Heart right ventricle (tissue), 16 donors: ENCODE measurements around the gene KCNIP1. TPM values are rescaled to one million over a fixed set of nuclear protein-coding genes. Genes with fewer than 3 reads are reported as not detected.
A peak's percentile ranks its signal among the peaks of the same experiment; 100 is the strongest.

Experiments
- ATAC-seq, 8 donors: fragments of 200-7000 bp; cut with Tn5 transposase; one replicate each; pipeline ENCODE4 v1.9.1; 2020; ENCODE audit warnings: mild to moderate bottlenecking in 8 of 8, moderate library complexity in 8 of 8, moderate number of reproducible peaks in 1 of 8
- DNase-seq, 2 donors: peaks; one replicate each; pipeline ENCODE4 v3.0.0-alpha.2; 2020
- H3K27ac ChIP-seq, 10 donors: fragments of 200-600 bp; sonication (generic) in 2 of 10; one replicate each; pipeline versions ENCODE4 v1.5.0 to v1.8.0; 2020 to 2022; ENCODE audit warnings: mild to moderate bottlenecking in 3 of 10
- H3K27me3 ChIP-seq, 7 donors: fragments of 200-600 bp; one replicate each; pipeline ENCODE4 v1.8.0; 2021 to 2022; ENCODE audit warnings: mild to moderate bottlenecking in 2 of 7
- H3K36me3 ChIP-seq, 9 donors: fragments of 200-600 bp; sonication (generic) in 1 of 9; one replicate each; pipeline versions ENCODE4 v1.5.0 to v1.8.0; 2020 to 2022; ENCODE audit warnings: mild to moderate bottlenecking in 2 of 9
- H3K4me1 ChIP-seq, 9 donors: fragments of 200-600 bp; sonication (generic) in 1 of 9; one replicate each; pipeline versions ENCODE4 v1.5.0 to v1.8.0; 2020 to 2022; ENCODE audit warnings: mild to moderate bottlenecking in 4 of 9
- H3K4me3 ChIP-seq, 10 donors: fragments of 200-600 bp; sonication (generic) in 2 of 10; one replicate each; pipeline versions ENCODE4 v1.5.0 to v1.8.0; 2020 to 2022; ENCODE audit warnings: mild to moderate bottlenecking in 7 of 10, moderate library complexity in 2 of 10
- H3K9me3 ChIP-seq, 11 donors: fragments of 200-600 bp in 10 of 11; sonication (generic) in 2 of 11; one replicate each; pipeline versions ENCODE4 v1.5.0 to v1.8.0; 2013 to 2022; ENCODE audit warnings: mild to moderate bottlenecking in 2 of 11, control low read depth in 1 of 11, moderate library complexity in 1 of 11
- CTCF ChIP-seq, 9 donors: fragments of 200-600 bp; sonication (generic) in 2 of 9; IDR thresholded peaks; one replicate each; pipeline versions ENCODE4 v1.5.0 to v1.8.0; 2021 to 2022; ENCODE audit warnings: antibody characterized with exemption in 9 of 9, mild to moderate bottlenecking in 5 of 9, moderate library complexity in 1 of 9
- WGBS, 2 donors: extraction: QIAGEN DNeasy Blood & Tissue Kit; methylation state at CpG; one replicate each; pipeline ENCODE4 v1.1.7; 2013; ENCODE audit warnings: inconsistent platforms in 1 of 2; 5-methylcytosine and 5-hydroxymethylcytosine counted together
- intact Hi-C, 10 donors: fragments of 100-400 bp; cut with DNase I; formaldehyde crosslinking; loops; one replicate each; pipeline versions ENCODE4 v1.11.1 to v1.14.2; 2022
- polyA plus RNA-seq, 2 donors: library from polyadenylated mRNA; stranded (reverse); fragments of 200-250 nt; gene quantifications; one replicate each; pipeline ENCODE4 v1.2.3, GENCODE V29; 2013
- total RNA-seq, 10 donors: library from RNA; stranded (reverse); fragmentation: NEBNext Ultra II Directional in 3 of 10; extraction: Animal tissue kit (Norgen Biotek cat#: 25700) in 3 of 10; gene quantifications; one replicate each; pipeline versions ENCODE4 v1.2.1 to v1.2.4, GENCODE V29; 2021 to 2023
- donor health status: Arrhythmogenic right ventricular cardiomyopathy.
- donor health status: ischemic (EF 13 %, LVEDD 7.1; RV severe dilation, severe dysfunction).
- donor health status: healthy with polysubstance abuse.
- donor health status: DM: no; HTN: yes; CAD: no.
- donor health status: DM: no; HTN: no; CAD: no.
- donor health status: ischemic (EF 25% LVEDD 6.9; RV normal size, moderate dysfunction).
- donor health status: ischemic (EF 25% LVEDD 5.7; RV mildly dilated, moderate dysfunction).
- donor health status: healthy.
- donor health status: DM: yes; HTN: yes; CAD: no.
- donor health status: Ischemic cardiomyopathy.
- donor health status: ischemic (EF 35%, LVEDD 5.7; RV mildly dilated, moderate dysfunction).
- donor health status: nonischemic (EF 11% LVEDD 7.7; RV severe dilation, severe dysfunction).
- donor health status: DM: yes; HTN: yes; CAD: no.
- donor health status: PGD.
- donor health status: ischemic (EF 29% LVEDD 5.4; RV normal size, mild dysfunction).
- donor health status: nonischemic (EF 23%, LVEDD 6.1; RV moderate dilation, normal function).

Gene KCNIP1
- total and polyA plus RNA-seq, 12 donors = 0.06 to 0.67 (median 0.21) TPM; not detected in 7

DNA sequence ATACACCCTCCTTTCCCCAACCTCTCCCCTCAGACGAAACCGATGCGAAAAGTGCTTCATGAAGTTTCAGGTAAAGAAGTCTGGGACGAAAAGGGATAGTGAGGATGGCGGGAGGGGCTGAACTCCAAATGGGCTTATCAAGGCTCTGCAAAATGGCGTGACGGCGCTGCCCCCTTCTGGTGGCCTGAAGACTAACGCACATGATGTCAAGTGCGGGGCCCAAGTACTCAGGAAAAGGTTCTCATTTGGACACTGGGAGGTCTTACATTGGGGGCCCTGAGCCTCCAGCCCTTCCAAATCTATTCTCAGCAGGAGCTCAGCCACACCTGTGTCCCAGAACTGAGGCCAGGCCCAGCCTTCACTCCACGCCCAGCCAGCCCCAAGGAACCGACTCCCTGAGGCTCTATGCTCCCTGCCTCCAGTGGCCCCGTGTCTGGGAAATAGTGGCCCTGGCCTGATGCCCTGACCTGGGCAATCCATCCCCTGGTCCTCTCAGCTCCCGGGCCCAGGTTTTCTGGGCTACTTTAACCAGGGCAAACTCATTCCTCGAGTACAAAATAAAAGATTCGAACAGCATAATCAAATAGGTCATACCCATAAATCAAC, 119.9 kb downstream of the KCNIP1 start:
- H3K27ac ChIP-seq = no peak overlapping the region
- 52 to 62% methylated on average over 16 of the region's 16 CpGs for WGBS, 2 donors
- no peaks in the 10 kb centered on the region for H3K36me3 ChIP-seq
- TF ChIP-seq CTCF (IDR thresholded peaks at IDR 0.05) = peak; percentile 8 to 71 (median 63)
- no peaks in the 10 kb centered on the region for H3K27me3 ChIP-seq
- peak in 1 of 2 donors; percentile 42 for DNase-seq
- intact Hi-C loops = loop anchor here in 7 of 10 donors (1.0 to 10.0 kb wide), 3 partner anchors 189 to 399 kb away; no protein-coding TSS in a partner anchor
- H3K4me3 ChIP-seq = no peak overlapping the region
- ATAC-seq = peak in 5 of 8 donors; percentile 55 to 69 (median 61)
- H3K4me1 ChIP-seq = no peaks in the 10 kb centered on the region
- H3K9me3 ChIP-seq = no peaks in the 10 kb centered on the region

DNA sequence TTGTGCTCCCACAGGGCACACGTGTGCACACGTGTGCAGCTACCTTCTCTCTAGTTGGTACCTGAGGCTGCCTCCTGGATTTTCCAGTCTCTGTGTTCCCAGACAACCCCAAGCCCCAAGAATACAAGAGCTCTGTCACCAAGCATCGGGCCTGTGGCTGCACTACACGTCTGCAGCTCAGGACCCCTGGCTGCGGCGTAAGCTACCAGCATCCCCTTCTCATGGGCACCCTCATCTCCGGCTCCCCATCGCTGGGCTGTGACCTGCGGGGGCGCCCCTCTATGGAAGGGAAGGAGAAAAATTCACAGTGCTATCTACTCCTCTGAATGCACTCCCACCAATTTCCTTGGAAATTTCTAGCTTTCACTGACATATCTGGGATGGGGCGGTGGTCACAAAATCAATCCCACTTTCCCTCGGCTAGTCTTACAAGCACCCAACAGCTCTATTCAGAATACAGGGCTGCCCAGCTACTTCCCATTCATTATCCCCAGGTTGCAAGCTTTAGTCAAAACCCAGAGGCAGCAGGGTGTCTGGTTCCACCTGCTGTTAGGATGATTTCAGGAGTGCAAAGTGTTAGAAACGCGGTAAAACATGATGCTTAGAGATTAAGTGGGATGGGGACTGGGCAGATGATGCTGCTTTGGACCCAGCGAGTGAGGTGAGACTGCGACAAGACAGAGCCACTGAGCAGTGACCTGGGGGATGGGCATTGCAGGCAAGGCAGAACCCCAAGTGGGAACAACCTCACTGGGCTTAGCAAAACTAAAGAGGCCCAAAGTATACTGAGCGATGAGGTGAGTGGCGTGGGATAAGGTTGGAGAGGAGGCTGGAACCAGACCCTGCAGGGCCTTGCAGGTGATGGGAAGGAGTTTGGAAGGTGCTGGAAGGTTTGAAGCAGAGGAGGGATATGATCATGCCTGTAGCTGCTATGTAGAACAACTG, 121.7 kb downstream of the KCNIP1 start:
- TF ChIP-seq CTCF (IDR thresholded peaks at IDR 0.05) = no peak
- Histone ChIP-seq H3K4me3 (no peak overlapping the region), H3K4me1 (no peaks in the 10 kb centered on the region), H3K36me3 (no peaks in the 10 kb centered on the region), H3K27me3 (no peaks in the 10 kb centered on the region), H3K9me3 (no peaks in the 10 kb centered on the region), H3K27ac (no peak overlapping the region)
- DNase-seq = no peak
- 71 to 76% methylated on average over 18 of the region's 18 CpGs for WGBS, 2 donors
- intact Hi-C loops = loop anchor here in 5 of 10 donors (2.0 to 10.0 kb wide), 3 partner anchors 188 to 401 kb away; no protein-coding TSS in a partner anchor
- no peak for ATAC-seq

GRCh38 chr5:170626507-170627150, 122.8 kb downstream of the KCNIP1 start:
- H3K9me3 ChIP-seq = no peaks in the 10 kb centered on the region
- TF ChIP-seq CTCF (IDR thresholded peaks at IDR 0.05) = no peak
- H3K27me3 ChIP-seq = no peaks in the 10 kb centered on the region
- no peak overlapping the region for H3K4me3 ChIP-seq
- DNase-seq (no peak), ATAC-seq (no peak)
- H3K4me1 ChIP-seq = peaks cover 0 to 11% (median 5%) of the 10 kb centered on the region in 9 donors
- no peaks in the 10 kb centered on the region for H3K36me3 ChIP-seq
- H3K27ac ChIP-seq = no peak overlapping the region
- intact Hi-C loops = loop anchor here in 4 of 10 donors (5.0 to 10.0 kb wide), 2 partner anchors 189 to 402 kb away; no protein-coding TSS in a partner anchor
- WGBS, 2 donors = 94 to 95% methylated on average over 13 of the region's 13 CpGs

GRCh38 chr5:170627271-170627670, 123.5 kb downstream of the KCNIP1 start:
- WGBS, 2 donors = 74 to 92% methylated on average over 3 of the region's 3 CpGs
- no peak for TF ChIP-seq CTCF (IDR thresholded peaks at IDR 0.05)
- Histone ChIP-seq H3K27ac (no peak overlapping the region), H3K4me1 (peaks cover 0 to 17% (median 8%) of the 10 kb centered on the region in 9 donors), H3K9me3 (no peaks in the 10 kb centered on the region), H3K36me3 (no peaks in the 10 kb centered on the region), H3K27me3 (no peaks in the 10 kb centered on the region), H3K4me3 (no peak overlapping the region)
- ATAC-seq (no peak), DNase-seq (no peak)
- intact Hi-C loops = loop anchor here in 4 of 10 donors (5.0 to 10.0 kb wide), 2 partner anchors 190 to 402 kb away; no protein-coding TSS in a partner anchor
